Lower leg skin (tissue), 4 donors: ENCODE results near the gene MAFF. TPM values are rescaled to one million over a fixed set of nuclear protein-coding genes. Genes with fewer than 3 reads are reported as not detected.

Source experiments
- DNase-seq, 2 donors: peaks; one replicate each; pipeline ENCODE4 v3.0.0-alpha.2; 2019; ENCODE audit warnings: low spot score in 2 of 2
- H3K4me3 ChIP-seq: fragments of 200-600 bp; sonication (generic); 2 replicates; pipeline ENCODE4 v1.5.1; 2017; ENCODE audit warnings: mild to moderate bottlenecking, low read depth; ENCODE audit not compliant: poor library complexity, severe bottlenecking
- CTCF ChIP-seq, 3 donors: fragments of 450-650 bp; IDR thresholded peaks; one replicate each; pipeline ENCODE4 v1.5.1; 2016; ENCODE audit warnings: antibody characterized with exemption in 3 of 3, mild to moderate bottlenecking in 3 of 3, moderate library complexity in 2 of 3
- POLR2A ChIP-seq, 2 donors: fragments of 450-650 bp; IDR thresholded peaks; one replicate each; pipeline ENCODE4 v1.6.1; 2016 to 2017; ENCODE audit warnings: antibody characterized with exemption in 2 of 2, mild to moderate bottlenecking in 1 of 2, moderate library complexity in 1 of 2
- WGBS, 2 donors: methylation state at CpG; one replicate each; pipeline ENCODE4 v1.1.5; 2018; 5-methylcytosine and 5-hydroxymethylcytosine counted together
- intact Hi-C: fragments of 100-400 bp; cut with DNase I; formaldehyde crosslinking; loops from one replicate; pipeline ENCODE4 v1.15.0; 2023; ENCODE audit warnings: low total_unique reads
- total RNA-seq, 4 donors: library from RNA; depleted of rRNA; stranded (reverse); fragments of >200 nt; gene quantifications; one replicate each; pipeline ENCODE4 v1.1.0, GENCODE V29; 2016

MAFF gene
- total RNA-seq, 4 donors from 2014 or later = 64.7 to 116 (median 82.0) TPM

- whole genome bisulfite sequencing, 2 donors = 29 to 39% methylated on average over 6 of the region's 6 CpGs
- intact Hi-C loops = no loop called here
- H3K4me3 ChIP-seq = no peak overlapping the region
- DNase-seq = no peak
- TF ChIP-seq POLR2A (IDR thresholded peaks at IDR 0.05) = no peak
- TF ChIP-seq CTCF (IDR thresholded peaks at IDR 0.05) = no peak
These were observed 39.0 kb downstream of the MAFF start for GRCh38 chr22:38240734-38241252.

- DNase-seq = no peak
- TF ChIP-seq CTCF (IDR thresholded peaks at IDR 0.05) (no peak), POLR2A (IDR thresholded peaks at IDR 0.05) (no peak)
- intact Hi-C loops = no loop called here
- 50 to 56% methylated on average over 16 to 20 of the region's 20 CpGs for WGBS, 2 donors
- H3K4me3 ChIP-seq = no peak overlapping the region
These were observed 41.4 kb downstream of the MAFF start for GRCh38 chr22:38243007-38243765.

GRCh38 chr22:38244106-38244505 is 42.3 kb downstream of the MAFF start:
- intact Hi-C loops = no loop called here
- H3K4me3 ChIP-seq = no peak overlapping the region
- DNase-seq = no peak
- TF ChIP-seq POLR2A (IDR thresholded peaks at IDR 0.05) = no peak
- no peak for TF ChIP-seq CTCF (IDR thresholded peaks at IDR 0.05)
- WGBS, 2 donors = 74 to 76% methylated on average over 4 of the region's 4 CpGs

GRCh38 chr22:38246046-38246658 is 44.4 kb downstream of the MAFF start:
- WGBS, 2 donors = 79 to 84% methylated on average over 16 to 18 of the region's 19 CpGs
- TF ChIP-seq POLR2A (IDR thresholded peaks at IDR 0.05) = no peak
- no peak for TF ChIP-seq CTCF (IDR thresholded peaks at IDR 0.05)
- intact Hi-C loops = no loop called here
- no peak overlapping the region for H3K4me3 ChIP-seq
- no peak for DNase-seq

- no peak for DNase-seq
- no peak for TF ChIP-seq CTCF (IDR thresholded peaks at IDR 0.05)
- no peak for TF ChIP-seq POLR2A (IDR thresholded peaks at IDR 0.05)
- no peak overlapping the region for H3K4me3 ChIP-seq
- intact Hi-C loops = no loop called here
- 57 to 59% methylated on average over 5 of the region's 5 CpGs for WGBS, 2 donors
These were observed 44.9 kb downstream of the MAFF start for GRCh38 chr22:38246692-38247091.
